HG03103 (cell line): ENCODE results near the gene HDAC4.

ENCODE experiments used
- ATAC-seq: cut with Tn5 transposase; IDR thresholded peaks from one replicate; pipeline ENCODE4 v1.9.1; 2021; ENCODE audit warnings: low read depth; ENCODE audit not compliant: unreplicated experiment

HDAC4 gene

DNA sequence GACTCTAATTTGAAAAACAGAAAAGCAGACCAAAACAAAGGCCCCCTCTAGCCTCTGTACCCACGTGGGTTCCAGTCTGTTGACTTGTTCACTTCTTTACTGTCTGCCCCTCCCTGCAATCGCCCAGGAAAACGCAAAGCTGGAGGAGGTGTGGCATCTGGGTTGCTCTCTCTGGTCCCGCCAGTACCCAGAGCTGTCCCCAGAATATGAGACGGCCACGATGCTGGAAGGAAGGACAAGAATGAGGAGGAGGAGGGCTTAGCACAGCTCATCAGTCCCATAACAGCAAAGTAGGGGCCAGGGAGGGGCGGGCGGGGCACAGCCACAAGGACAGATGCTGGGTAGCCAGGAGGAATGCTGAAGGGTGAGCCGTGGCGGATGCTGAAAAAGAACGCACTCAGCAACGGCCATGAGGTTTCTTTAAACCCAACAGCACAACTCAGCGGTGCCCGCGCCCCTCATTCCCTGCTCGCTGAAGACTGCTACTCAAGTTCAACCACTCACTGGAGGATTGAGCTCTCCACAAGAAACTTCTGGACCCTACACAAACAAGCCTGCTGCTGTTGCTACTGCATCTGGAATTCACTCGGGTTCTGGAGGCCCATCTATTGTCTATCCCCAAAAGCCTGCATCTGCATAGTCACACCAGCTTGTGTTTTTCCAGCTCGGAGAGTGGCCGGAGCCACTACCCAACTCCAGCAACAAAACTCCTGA lies 187.7 kb downstream of the HDAC4 start:
- no peak for ATAC-seq

DNA sequence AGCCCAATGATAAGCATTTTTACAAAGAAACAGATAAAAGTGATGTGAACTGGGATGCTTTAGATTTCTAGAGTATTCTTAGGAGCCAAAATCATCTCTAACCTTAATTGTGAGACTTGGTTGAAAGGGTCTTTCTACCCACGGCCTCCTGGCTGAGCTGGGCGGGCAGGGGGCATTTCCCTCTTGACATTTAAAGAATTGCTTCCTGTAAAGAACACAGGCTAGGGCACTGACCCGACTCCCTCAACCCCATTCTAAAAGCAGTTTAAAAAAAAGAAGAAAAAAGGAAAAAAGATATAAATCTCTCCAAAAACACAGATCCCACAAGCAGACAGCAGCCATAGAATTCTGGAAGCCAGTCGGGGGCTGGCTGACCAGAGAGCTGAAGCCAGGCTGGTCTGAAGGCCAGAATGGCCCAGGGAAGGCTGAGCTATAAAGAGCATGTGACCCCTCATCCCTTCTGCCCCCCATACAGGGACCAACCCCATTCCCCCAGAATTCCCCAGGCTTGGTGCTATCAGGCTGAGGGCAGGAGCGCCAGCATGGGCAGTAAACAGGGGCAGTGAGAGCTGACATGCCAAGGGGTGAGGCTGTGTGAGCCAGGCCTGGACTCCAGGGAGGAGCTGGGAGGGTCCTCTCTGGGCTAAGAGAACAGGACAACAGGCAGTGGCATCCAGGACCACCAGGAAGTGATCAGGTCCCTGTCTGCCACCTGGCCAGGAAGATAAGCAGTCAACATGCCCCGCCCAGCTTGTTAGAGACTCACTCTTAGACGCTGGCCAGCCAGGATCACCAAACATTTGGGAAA lies 188.5 kb downstream of the HDAC4 start:
- ATAC-seq, result no peak

DNA sequence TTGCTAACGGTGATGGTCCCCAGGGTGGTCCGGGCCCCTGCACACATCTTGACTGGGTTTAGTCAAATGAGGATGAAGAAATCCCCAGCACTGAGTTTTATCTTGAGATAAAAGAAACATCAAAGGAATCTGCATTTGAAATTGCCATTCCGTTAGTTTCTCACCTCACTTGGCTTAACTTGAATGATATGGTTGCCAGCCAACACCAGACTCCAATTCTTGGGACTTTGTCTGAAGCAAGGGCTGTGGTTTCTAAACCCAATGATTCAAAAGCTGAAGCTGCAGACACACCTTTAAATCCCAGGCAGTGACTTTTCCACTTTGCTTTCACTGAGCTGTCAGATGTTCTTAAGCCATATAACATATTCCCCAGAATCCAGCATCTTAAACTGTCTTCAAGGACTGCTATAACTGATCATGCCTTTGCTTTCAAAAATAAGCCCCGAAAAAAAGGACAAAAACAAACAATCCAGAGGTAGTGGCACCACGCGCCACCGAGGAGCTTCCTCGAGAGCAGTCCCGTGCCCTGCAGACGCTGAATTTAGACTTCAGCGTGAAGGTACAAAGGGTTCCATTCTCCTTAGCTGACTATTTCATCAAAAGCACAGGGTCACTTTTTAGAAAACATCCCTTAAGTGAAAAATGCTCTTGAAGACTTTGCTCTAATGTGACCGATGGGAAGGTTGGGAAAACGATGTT lies 189.3 kb downstream of the HDAC4 start:
- no peak for ATAC-seq

DNA sequence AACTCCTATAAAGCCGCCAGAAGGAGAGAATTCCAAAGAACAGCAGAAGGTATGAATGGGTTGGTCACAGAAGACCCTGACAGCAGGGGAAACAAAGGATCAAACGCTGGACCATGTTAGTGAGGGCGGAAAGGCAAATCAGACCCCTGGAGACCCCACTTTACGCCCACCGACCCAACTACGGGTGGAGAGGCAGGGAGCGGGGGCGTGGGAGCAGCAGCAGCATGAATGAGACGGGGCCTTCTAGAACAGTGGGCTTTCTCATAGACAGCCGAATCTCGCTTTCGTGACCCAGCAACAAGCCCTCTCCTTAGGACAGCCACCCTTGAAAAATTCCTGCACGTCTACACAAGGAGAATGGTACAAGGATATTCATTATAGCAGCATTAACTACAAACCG lies 191.0 kb downstream of the HDAC4 start:
- no peak for ATAC-seq

DNA sequence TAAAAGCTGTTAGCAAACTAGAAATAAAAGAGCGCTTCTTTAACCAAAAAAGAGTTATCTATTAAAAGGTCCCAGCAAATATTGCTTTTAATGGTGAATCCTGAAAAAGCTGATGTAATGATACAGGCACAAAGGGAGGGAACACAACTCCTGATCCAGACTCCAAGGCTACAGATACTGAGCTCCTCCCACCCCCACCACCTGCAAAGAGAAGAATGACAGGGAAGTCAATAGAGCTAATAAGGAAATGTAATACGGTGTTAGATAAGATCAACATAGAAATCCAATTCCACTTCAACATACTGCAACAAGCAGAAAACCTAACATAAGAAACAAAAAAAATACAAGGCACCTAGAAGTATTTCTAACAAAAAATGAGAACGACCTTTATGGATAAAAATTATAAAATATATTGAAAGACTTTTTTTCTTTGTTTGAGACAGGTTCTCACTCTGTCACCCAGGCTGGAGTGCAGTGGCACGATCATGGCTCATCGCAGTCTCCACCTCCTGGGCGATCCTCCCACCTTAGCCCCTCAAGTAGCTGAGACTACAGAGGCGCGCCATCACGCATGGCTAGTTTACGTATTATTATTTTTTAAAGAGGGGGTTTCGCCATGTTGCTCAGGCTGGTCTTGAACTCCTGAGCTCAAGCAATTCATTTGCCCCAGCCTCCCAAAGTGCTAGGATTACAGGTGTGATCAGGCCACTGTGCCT lies 192.2 kb downstream of the HDAC4 start:
- ATAC-seq, result no peak

DNA sequence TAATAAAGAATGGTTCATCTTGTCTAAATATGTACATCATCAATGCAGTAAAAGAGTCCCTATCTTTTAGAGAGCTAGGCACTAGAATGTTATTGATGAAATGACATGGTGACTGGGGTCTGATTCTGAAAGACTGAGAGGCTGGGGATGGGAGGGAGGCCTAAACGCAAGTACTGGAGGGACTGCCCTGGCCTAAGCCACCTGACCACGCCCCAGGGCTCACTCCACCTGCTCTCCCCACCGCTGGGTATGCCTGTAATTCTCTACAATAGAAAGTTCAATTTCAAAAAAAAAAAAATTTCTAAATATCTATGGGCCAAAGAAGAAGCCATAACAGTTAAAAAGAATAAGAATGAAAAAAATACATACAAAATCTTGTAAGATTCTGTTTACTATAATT lies 194.0 kb downstream of the HDAC4 start:
- ATAC-seq, result no peak

DNA sequence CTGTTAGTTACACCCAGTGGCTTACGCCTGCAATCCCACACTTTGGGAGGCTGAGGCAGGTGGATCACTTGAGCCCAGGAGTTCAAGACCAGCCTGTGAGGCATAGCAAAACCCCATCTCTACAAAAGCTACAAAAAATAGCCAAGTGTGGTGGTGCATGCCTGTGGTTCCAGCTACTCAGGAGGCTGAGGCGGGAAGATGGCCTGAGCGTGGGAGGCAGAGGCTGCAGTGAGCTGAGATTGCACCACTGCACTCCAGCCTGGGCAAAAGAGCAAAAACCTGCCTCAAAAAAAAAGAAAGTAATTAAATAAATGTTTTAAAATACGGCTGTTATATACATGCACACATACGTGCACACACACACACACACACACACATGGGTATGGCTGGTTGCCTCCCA lies 194.8 kb downstream of the HDAC4 start:
- ATAC-seq, result no peak

DNA sequence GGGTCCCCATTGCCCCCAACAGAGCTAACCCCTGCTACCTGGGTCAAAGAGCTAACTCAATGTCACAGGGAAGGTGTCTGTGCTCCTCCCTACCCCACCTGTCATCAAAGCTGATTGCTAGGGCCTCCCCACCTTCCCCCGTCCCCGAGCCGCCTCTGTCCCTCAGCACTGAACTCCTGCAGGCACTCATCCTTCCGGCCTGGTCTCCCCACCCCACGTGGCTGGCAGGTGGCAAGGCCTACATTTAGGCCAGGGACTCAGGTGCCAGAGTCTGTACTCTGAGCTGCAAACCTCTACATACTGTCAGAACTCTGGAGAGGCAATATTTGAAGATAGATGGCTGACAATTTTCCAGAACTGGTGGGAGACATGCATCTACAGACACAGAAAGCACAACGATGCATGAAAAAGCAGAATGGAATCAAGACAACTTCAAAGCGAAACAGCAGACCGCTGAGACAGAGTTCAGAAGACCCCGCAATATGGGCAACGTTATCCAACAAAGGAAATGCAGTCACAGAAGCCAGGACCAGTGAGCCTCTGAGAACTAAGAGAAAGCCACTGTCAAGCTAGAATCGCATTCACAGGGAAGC lies 195.8 kb downstream of the HDAC4 start:
- ATAC-seq, result no peak

DNA sequence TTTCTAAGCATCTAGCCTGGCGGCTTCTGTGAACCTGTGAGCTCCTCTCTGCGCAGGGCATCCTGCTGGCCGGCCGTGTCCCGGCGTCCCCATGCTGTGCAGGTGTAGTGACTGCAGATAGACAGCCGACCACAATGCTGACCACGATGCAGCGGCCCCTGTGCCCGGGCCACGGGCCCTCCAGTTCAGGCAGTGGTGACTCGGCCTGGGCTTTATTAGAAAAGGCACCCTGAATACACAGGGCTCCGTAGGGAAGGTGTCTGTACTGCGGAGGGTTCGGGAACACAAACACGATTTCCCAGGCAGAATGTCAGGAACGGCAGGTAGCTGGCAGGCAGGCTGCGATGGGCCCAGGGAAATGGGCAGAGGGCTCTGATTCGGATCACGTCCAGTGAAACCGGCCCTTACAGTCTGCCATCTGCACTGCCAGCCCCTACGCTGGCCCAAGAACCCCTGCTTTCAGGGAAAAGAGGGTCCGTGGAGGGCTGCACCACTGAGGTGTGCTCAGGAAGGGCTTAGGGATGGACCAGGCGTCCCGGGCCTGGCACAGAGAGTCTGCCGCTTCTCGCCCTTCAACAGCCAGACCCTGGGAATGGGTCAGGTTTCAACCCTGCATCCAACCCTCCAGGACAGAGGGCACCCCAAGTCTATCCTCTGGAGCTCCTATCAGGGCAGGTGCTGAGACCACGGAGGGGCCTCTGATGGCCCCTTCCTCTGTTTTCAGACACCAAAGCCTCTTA lies 196.5 kb downstream of the HDAC4 start:
- no peak for ATAC-seq

DNA sequence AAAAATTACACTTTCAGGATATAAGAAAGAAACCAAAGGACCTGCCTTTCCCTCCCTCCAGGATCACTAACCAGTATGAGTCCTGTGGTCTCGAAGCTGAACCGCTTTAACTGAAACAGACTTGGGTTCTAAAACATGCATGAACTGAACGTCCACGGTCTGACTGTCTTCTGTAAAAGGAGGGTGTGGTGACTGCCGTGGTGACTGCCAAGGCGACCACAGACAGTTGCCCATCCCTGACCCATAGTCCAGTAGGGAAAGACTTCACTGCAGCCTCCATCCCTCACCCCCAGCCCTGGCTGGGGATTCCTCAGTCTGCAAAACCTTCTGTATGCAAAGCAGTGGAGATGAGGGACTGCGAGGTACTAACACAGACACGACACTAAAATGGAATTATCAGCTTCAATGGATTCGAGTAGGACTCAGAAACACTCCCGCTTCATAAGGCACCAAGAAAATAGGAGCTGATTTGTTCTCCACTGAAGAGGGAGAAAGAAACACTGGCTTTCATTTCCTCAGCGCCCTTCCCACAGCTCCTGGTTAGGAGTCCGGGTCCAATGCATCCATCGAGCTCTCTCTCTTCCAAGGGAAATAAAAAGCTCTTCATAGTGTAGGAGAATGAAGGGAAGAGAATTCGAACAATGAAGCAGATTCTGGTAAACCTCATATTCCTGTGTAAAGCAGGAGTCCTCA lies 197.2 kb downstream of the HDAC4 start:
- no peak for ATAC-seq

DNA sequence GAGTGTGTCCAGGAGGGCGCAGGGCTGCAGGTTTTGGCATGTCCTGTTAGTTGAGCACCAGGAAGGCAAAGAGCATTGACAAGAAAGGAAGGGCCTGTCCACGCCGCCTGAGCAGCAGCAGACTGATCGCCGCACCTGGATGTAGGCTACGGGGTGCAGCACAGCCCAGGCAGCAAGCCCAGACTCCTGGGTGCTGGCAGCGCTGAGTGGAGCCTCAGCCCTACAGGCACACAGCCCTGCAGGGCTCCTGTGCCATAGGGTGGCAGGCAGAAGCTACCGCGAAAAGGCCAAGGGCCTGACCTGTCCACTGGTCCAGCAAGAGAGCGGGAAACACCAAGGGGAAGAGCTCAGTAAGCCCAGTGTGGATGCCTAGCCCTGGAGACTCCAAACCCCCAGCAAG lies 198.0 kb downstream of the HDAC4 start:
- ATAC-seq, result no peak

DNA sequence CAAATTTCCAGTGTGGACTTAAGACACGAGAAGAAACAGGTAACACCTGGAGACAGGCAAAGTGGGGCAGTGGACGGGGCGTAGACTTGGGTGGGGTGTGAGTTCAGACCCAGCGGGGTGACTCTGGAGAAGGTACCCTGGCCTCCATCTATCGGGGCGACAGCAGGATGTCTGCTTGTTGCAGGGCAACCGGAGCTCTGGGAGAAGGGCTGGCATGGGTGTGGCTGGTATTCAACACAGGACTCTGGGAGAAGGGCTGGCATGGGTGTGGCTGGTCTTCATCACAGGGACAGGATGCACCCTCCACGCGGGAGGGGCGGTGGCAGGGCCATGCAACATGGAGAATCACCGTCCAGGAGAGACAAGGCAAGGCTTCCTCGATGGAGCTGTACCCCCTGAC lies 198.5 kb downstream of the HDAC4 start:
- ATAC-seq, result no peak

DNA sequence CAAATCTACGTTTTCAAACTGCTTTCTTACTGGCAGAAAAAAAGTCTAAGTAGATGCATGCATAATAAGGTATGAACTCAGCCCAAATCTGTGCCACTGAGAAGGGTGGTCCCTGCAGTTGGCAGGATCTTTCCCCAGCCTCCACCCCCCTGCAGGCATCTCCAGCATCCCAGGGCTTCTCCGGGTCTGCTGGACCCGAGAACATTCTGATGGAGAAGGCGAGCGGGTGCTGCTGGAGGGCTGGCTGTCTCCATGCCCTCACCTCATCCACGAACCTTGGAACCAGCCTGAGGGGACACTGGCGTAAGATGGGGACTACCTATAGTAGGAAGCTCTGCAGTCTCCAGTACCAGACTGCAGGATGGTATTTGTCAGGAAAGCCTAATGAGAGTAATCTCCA lies 198.9 kb downstream of the HDAC4 start:
- no peak for ATAC-seq

DNA sequence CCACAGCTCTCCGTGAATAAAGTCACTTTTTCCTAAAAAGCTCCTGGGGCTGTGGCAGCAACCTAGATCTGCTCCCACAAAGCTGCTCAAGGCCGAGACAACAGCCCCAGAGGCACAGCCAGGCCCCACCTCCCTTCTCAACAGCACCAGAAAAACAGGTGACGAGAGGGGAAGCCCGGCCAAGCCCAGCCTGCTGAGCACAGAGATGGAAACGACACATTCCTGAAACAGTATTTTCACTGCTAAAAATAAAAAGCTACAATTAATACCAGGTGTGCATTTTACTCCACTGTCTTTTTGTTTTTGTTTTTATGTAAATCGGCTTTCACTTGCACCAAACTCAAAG lies 199.3 kb downstream of the HDAC4 start:
- ATAC-seq, result no peak

DNA sequence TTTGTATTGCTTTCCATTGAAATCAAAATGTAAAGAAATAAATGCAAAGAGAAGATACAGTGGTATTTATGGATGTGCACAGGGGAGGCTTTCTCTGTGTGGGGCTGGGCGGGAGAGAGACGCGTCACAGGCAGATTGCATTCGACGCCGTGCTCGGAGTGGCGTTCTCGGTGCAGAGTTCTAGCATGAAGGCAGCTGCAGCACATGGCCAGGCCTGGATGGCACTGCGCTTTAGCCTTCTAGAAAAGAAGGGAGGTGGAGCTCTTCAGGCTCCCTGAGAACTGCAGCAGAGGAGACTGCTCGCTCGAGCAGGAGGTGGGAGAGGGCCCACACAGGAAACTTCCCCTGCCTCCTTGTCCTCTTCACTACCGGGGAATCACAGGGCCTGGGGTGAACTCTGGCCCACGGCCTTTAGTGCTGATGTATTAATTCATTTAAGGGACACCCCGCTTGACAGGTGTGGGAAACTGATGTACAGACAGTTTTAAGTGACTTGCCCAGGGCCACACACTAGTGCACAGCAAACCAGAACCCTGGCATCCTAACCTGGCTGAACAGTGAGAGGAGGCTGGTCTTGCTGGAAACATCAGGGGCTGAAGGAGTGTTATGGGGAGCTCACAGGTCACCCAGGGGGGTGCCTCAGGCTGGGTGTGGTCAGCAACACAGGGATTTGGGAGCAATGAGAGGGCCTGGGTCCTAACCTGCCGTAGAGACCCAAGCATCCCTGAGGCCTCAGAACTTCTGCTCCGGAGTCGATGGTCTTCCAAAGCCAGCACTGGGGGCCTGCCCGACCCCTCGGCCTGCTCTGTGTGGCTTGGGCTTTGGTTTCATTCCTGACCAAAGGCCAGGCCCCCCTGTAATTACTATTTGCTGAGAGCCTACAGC lies 199.9 kb downstream of the HDAC4 start:
- no peak for ATAC-seq

DNA sequence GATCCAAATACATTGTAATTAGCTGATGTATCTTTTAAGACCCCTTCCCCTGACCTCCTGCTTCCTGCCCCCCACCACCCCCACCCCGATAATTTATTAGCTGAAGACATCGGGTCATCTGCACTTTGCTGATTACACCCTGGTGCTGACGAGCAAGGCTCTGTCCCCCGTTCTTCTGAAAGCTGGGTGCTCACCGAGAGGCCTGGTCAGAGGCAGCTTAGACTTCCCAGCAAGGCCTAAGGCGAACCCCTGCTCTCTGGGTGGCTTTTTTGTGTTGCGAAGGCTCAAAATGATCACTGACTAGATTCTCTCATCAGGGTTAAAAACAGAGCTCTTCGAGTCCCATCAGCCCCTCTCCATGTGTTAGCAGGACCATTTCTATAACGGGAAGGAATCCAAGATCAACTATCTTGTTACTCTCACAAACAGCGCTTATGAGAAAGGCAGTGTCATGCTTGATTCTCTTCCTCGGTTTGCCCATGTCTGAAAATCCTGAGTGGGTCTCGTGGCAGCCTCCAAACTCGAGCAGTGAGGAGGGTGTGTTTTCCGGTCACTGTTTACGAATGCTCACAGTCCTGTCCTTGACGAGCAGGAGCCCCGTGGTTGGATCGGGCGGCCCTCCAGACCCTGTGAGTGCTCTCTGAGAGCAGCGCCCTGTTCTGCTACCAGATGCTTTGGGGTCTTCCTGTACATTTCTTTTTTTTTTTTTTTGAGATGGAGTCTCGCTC lies 201.6 kb downstream of the HDAC4 start:
- no peak for ATAC-seq

DNA sequence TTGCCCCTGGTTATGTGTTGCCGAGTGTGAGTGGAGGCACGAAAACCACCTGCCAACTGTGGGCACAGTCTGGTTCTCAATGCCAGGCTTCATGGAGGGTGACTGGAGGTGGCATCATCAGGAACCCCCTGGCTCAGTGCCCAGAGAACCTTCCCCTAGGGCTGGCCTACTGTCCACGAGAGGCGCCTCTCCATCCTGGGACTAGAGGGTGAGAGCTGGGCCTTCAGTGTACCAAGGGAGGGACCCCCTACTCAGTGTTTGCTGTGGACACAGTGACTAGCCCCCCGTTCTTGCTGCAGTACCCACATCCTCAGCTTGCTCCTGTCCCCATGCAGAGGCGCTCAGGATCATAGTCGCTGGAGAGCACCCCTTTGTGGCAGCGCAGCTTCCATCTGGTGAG lies 202.6 kb downstream of the HDAC4 start:
- no peak for ATAC-seq

DNA sequence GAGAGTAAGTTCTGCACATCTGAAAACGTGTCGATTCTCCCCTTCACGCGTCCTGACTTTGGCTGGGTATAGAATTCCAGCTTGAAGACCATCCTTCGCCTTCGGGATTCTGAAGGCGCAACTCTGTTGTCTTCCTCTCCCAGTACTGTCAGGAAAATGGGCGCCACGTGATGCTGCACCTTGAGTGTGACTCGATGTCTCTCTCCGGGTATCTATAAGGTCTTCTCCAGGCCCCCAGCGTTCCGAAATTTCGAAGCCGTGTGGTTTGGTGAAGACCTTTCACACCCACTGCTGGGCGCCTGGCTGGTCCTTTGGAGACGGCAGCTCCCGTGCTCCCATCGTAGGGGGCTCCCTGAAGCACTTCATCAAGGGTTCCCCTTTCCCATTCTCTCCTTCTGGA lies 203.7 kb downstream of the HDAC4 start:
- no peak for ATAC-seq
